ENCODE results near the gene CACNA1H. TPM values are rescaled to one million over a fixed set of nuclear protein-coding genes. Genes with fewer than 3 reads are reported as not detected.
"Not testable (repeated sequence)": the region's sequence is repeated elsewhere in the genome, so short reads cannot be mapped to it uniquely, and the experiment has no call there.

Gene CACNA1H
- total RNA-seq, 2 experiments from 2014 or later, result 0.26 to 0.61 TPM

DNA sequence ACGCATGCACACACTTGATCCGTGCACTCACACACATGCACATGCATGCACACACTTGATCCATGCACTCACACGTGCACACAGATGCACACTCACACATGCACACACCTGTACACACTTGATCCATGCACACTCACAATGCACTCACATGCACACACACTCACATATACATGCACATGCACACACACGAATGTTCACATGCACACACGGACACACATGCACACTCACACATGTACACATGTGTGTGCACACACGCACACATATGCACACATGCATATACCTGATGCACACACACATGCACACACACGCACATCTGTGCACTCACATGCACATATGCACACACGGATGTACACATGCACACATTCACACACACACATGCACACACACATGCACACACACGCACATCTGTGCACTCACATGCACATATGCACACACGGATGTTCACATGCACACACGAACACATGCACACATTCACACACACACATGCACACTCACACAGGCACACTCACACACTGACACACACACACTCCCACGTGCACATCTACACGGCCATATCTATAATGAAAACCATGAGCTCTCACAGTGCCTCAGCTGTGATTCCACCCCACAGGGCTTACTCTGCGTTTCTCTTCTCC lies 95.1 kb downstream of the CACNA1H start:
- H3K4me1 Mint-ChIP-seq (ENCODE audit: low read depth); H3K36me3 Mint-ChIP-seq; H3K9me3 Mint-ChIP-seq; CTCF ChIA-PET; DNase-seq; H3K27ac Mint-ChIP-seq; H3K27me3 Mint-ChIP-seq; intact Hi-C loops (cut with micrococcal nuclease); POLR2A ChIA-PET; H3K4me3 Mint-ChIP-seq: not testable (repeated sequence)

DNA sequence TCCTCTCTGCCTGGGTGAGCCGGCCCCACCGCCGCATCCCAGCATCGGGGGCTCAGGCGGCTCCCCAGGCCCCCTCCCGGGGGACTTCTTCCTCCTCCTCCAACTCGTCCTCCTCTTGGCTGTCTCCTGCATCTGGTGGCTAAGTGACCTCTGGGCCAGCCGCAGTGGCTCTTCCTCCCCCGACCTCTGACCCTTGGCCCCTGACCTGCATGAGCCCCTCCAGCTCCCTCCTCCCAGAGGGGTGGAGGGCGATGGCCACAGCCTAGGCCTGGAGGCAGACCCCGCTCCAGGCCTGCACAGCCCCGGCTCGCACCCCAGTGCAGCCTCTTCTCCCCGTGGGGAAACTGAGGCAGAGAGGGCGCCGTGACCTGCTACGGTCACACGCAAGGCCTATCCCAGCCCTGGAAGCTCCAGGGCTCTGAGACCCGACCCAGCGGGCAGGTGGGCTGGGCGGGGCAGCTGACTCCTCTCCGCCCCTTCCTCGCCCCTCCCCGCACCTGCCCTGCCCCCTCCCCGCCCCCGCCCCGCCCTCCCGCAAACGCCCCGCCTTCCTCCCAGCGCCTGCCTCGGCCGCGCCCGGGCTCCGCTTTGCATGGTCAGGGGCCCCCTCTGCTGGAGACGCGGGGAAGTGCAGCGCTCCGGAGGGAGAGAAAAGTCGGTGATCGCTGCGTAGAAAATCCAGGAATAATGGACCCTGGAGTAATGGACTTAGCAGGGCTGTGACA lies 96.3 kb downstream of the CACNA1H start:
- CTCF ChIA-PET; POLR2A ChIA-PET; H3K9me3 Mint-ChIP-seq; H3K36me3 Mint-ChIP-seq; H3K4me3 Mint-ChIP-seq; DNase-seq; intact Hi-C loops (cut with micrococcal nuclease); H3K27ac Mint-ChIP-seq; H3K4me1 Mint-ChIP-seq (ENCODE audit: low read depth); H3K27me3 Mint-ChIP-seq: not testable (repeated sequence)

DNA sequence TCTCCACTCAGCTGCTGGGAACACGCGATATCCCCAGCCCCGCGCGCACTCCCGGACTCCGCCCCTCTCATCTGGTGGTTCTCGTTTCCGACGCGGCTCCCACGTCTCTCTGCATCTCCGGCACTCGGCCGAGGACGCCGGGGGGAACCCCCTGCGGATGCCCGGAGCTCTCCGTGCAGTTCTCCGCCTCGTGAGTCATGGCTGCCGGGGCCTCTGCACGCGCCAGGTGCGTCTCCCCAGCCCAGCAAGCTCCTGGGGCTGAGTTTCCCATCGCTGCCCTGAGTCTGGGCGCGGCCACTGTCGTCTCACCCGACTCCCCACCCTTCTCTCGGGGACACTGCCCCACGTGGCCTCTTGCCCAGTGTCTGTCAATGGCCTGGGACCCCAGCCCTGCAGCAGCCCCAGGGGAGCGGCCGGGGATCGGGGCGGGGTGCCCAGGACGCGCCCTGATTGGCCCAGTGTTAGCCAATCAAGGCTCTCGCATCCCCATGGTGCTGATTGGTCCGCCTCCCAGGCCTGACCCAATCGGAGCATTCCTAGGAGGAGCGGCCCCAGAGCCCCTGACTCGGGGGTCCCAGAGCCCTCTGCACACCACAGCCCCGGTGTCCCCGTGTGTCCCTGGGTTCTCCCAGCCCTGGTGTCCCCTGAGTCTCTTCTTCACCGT lies 100.9 kb downstream of the CACNA1H start:
- intact Hi-C loops (cut with micrococcal nuclease); H3K27ac Mint-ChIP-seq; POLR2A ChIA-PET; H3K9me3 Mint-ChIP-seq; H3K36me3 Mint-ChIP-seq; H3K27me3 Mint-ChIP-seq; H3K4me1 Mint-ChIP-seq (ENCODE audit: low read depth); CTCF ChIA-PET; H3K4me3 Mint-ChIP-seq; DNase-seq: not testable (repeated sequence)

DNA sequence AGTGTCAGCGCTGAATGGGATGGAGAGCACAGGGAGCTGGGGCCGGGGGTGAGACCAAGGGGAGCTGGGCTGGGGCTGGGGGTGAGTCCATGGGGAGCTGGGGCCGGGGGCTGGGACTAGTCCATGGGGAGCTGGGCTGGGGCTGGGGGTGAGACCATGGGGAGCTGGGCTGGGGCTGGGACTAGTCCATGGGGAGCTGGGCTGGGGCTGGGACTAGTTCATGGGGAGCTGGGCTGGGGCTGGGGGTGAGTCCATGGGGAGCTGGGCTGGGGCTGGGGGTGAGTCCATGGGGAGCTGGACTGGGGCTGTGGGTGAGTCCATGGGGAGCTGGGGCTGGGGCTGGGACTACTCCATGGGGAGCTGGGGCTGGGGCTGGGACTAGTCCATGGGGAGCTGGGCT lies 101.9 kb downstream of the CACNA1H start:
- H3K4me3 Mint-ChIP-seq; H3K4me1 Mint-ChIP-seq (ENCODE audit: low read depth); DNase-seq; CTCF ChIA-PET; H3K27me3 Mint-ChIP-seq; H3K9me3 Mint-ChIP-seq; H3K27ac Mint-ChIP-seq; intact Hi-C loops (cut with micrococcal nuclease); POLR2A ChIA-PET; H3K36me3 Mint-ChIP-seq: not testable (repeated sequence)

DNA sequence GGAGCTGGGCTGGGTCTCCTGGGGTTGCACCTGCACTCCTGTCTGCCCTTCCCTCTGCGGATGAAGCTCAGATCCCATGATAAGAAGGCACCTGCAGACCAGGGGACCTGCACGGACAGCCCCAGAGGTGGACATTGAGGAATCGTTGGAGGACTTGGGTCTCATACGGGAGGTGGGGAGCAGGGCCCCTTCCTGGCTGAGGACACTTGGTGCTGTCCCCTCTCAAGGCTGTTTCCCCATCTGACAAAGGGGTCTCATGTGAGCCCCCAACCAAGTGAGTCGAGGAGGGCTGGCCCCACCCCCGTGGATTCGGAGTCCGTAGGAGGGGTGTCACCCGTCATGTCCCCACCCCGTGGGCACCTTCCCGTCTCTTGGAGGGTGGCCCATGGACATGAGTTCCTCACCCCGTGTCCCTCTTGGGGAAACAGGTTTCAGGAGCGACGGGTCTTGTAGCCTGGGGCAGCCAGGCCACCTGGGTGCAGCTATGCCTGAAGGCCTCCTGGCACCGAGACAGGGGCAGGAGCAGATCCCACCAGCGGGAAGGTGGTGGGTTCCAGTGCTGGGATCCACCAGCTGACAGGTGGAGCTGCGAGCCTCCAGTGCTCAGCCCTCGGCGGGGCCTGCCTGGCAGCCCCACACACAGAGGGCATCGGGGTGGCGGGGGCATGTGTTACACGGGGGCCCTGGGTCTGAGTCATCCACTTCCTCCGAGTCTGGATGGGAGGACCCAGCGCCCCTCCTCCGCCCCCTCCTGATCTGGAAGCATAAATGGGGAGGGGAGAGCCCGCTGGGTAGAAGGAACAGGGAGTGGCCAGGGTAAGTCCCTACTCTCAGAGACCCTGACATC lies 102.6 kb downstream of the CACNA1H start, which contains the start of gene TPSD1:
Gene TPSD1 (plus strand): TSS at position 794 of the 847 bp plus-strand sequence. CDS start 212 bp downstream, outside the sequence.
- H3K36me3 Mint-ChIP-seq; H3K4me1 Mint-ChIP-seq (ENCODE audit: low read depth); H3K4me3 Mint-ChIP-seq; H3K27ac Mint-ChIP-seq; intact Hi-C loops (cut with micrococcal nuclease); H3K9me3 Mint-ChIP-seq; POLR2A ChIA-PET; CTCF ChIA-PET; DNase-seq: not testable (repeated sequence)
- peaks cover 12% of the 10 kb centered on the region for H3K27me3 Mint-ChIP-seq

DNA sequence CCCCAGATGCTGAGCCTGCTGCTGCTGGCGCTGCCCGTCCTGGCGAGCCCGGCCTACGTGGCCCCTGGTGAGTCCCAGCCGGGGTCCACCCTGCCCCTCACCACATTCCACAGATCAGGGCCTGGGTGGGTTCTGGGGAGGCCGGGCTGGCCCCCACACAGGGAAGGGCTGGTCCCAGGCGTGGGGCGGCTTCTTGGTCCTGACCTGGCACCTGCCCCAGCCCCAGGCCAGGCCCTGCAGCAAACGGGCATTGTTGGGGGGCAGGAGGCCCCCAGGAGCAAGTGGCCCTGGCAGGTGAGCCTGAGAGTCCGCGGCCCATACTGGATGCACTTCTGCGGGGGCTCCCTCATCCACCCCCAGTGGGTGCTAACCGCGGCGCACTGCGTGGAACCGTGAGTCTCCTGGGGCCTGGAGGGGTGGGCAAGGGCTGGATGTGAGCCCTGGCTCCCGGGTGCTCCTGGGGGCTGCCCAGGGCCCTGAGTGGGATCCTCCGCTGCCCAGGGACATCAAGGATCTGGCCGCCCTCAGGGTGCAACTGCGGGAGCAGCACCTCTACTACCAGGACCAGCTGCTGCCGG lies 103.5 kb downstream of the CACNA1H start:
- H3K9me3 Mint-ChIP-seq; DNase-seq; H3K4me1 Mint-ChIP-seq (ENCODE audit: low read depth); H3K36me3 Mint-ChIP-seq; intact Hi-C loops (cut with micrococcal nuclease); H3K27ac Mint-ChIP-seq; POLR2A ChIA-PET; H3K4me3 Mint-ChIP-seq; CTCF ChIA-PET: not testable (repeated sequence)
- H3K27me3 Mint-ChIP-seq, result peaks cover 18% of the 10 kb centered on the region

DNA sequence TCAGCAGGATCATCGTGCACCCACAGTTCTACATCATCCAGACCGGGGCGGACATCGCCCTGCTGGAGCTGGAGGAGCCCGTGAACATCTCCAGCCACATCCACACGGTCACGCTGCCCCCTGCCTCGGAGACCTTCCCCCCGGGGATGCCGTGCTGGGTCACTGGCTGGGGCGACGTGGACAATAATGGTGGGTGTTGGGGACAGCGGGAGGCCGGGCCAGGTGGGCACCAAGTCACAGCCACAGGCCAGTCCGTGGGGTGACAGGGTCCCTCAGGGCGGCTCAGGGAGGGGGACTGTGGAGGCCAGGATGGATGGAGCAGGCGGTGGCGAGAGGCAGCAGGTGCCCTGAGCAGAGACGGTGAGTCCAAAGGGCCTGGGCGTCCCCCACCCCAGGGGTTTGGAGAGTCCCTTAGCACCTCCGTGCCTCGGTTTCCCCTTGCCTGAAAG lies 104.0 kb downstream of the CACNA1H start:
- Mint-ChIP-seq H3K27ac (no peak overlapping the region), H3K4me3 (no peak overlapping the region)
- intact Hi-C loops (cut with micrococcal nuclease), result no loop called here

DNA sequence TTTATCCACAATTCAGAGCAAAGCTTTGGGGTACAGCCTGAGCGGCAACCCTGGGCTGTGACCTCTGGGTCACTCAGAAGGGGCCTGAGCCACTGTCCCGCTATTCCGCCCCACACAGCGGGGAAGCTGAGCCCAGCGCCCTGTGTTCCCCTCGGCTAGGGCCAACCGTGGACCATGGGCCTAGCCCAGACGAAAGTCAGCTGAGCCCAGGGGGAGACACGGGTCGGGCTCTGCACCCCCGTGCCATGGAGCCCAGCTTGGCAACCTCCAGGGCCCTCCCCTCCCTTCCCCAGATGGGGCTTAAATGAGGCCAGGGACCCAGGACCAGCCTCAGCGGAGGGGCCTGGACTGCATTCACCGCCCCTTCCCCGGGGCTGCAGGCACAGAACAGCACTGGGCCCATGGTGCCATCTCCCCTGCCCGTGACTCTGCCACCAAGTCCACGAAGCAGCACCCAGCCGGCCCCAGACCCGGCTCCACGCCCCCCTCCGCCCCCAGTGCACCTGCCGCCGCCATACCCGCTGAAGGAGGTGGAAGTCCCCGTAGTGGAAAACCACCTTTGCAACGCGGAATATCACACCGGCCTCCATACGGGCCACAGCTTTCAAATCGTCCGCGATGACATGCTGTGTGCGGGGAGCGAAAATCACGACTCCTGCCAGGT lies 104.8 kb downstream of the CACNA1H start:
- Mint-ChIP-seq H3K27ac (no peak overlapping the region), H3K36me3 (no peaks in the 10 kb centered on the region), H3K4me1 (ENCODE audit: low read depth) (peaks cover 5% of the 10 kb centered on the region), H3K9me3 (no peaks in the 10 kb centered on the region), H3K4me3 (no peak overlapping the region), H3K27me3 (peaks cover 24% of the 10 kb centered on the region)
- no peak for DNase-seq
- ChIA-PET CTCF (no interaction called here), POLR2A (no interaction called here)
- intact Hi-C loops (cut with micrococcal nuclease), result no loop called here

More for the DNA sequence above, 104.0 kb downstream of the CACNA1H start:
- Mint-ChIP-seq H3K27me3 (peaks cover 18% of the 10 kb centered on the region), H3K9me3 (no peaks in the 10 kb centered on the region), H3K4me1 (ENCODE audit: low read depth) (peaks cover 5% of the 10 kb centered on the region), H3K36me3 (no peaks in the 10 kb centered on the region)
- ChIA-PET CTCF (no interaction called here), POLR2A (no interaction called here)
- no peak for DNase-seq

DNA sequence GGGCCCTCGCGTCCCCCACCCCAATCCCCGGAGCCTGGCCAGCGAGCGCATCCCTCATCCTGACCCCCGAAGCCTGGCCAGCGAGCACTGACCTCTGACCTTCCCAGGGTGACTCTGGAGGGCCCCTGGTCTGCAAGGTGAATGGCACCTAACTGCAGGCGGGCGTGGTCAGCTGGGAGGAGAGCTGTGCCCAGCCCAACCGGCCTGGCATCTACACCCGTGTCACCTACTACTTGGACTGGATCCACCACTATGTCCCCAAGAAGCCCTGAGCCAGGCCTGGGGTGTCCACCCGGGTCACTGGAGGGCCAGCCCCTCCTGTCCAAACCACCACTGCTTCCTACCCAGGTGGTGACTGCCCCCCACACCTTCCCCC lies 105.3 kb downstream of the CACNA1H start:
- ChIA-PET CTCF (no interaction called here), POLR2A (no interaction called here)
- H3K4me1 Mint-ChIP-seq (ENCODE audit: low read depth), result peaks cover 5% of the 10 kb centered on the region
- H3K27me3 Mint-ChIP-seq, result peaks cover 24% of the 10 kb centered on the region
- no peak overlapping the region for H3K4me3 Mint-ChIP-seq
- intact Hi-C loops (cut with micrococcal nuclease), result no loop called here
- H3K36me3 Mint-ChIP-seq, result no peaks in the 10 kb centered on the region
- H3K27ac Mint-ChIP-seq, result no peak overlapping the region
- no peaks in the 10 kb centered on the region for H3K9me3 Mint-ChIP-seq
- DNase-seq, result no peak

DNA sequence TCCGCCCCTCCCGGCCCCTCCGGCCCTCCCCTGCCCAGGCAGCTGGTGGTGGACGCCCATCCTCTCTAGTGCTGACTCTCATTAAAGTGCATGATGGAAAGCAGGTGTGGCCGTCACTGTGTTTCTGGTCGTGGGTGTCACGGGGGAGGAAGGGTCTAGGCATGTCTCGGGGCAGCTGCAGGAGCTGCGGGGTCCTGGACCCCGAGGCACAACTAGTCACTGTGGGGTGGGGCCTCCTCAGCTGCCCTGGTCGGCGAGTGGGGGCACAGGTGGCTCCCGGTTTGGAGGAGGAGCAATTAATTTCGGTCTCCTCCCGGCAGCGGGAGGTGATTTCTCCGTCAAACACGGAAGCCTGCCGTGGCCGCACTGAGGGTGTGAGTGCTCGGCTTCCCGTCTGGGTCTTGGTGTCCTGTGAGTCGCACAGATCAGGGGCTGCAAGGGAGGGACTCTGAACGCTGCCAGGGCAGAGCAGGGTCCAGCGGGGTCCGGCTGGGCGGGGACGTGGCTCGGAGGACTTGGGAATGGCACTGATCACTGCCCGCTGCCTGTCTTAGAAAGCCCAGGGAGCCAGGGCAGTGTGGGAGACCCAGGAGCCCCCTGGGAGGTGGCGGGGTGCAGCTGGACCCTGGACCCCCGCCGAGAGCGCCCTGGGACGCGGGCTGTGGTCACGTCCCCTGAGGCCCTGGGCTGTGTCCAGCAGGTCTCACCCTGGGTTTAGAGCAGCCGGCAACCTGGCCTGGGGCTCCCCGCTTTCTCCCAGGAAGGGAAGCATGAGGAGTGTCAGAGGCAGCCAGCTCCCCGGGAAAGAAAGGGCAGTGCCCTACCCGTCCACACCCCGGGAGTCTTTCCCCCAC lies 106.2 kb downstream of the CACNA1H start:
- Mint-ChIP-seq H3K4me1 (ENCODE audit: low read depth) (peaks cover 5% of the 10 kb centered on the region), H3K27ac (no peak overlapping the region), H3K9me3 (peaks cover under 1% of the 10 kb centered on the region), H3K4me3 (no peak overlapping the region), H3K36me3 (no peaks in the 10 kb centered on the region), H3K27me3 (peaks cover 24% of the 10 kb centered on the region)
- no peak for DNase-seq
- CTCF ChIA-PET, result no interaction called here
- POLR2A ChIA-PET, result no interaction called here
- intact Hi-C loops (cut with micrococcal nuclease), result no loop called here

DNA sequence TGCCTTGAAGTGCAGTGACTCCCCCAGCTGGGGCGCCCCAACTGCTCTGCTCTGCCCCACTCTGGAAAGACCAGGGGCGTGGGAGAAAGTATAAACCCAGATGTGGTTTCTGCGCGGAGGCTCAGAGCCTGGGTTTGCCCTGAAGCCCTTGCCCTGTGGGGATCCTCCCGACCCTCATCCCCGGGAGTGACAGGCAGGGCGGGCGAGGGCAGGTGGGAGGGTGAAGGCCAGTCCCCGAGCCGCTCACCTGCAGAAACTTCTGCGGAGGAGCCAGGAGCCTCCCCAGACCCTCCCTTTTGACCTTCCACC lies 106.8 kb downstream of the CACNA1H start:
- H3K4me1 Mint-ChIP-seq (ENCODE audit: low read depth), result peaks cover 5% of the 10 kb centered on the region
- no peak overlapping the region for H3K27ac Mint-ChIP-seq
- H3K9me3 Mint-ChIP-seq, result peaks cover 6% of the 10 kb centered on the region
- DNase-seq, result no peak
- no peaks in the 10 kb centered on the region for H3K36me3 Mint-ChIP-seq
- no peak overlapping the region for H3K4me3 Mint-ChIP-seq
- intact Hi-C loops (cut with micrococcal nuclease), result no loop called here
- peaks cover 24% of the 10 kb centered on the region for H3K27me3 Mint-ChIP-seq
- ChIA-PET POLR2A (no interaction called here), CTCF (no interaction called here)
